Fibroblast of the conjunctiva (primary cell): ENCODE results near the gene STARD10.

ENCODE experiments used
- DNase-seq: peaks from one replicate; pipeline ENCODE4 v3.0.0-alpha.2; 2010; ENCODE audit warnings: low read depth

Gene STARD10

DNA sequence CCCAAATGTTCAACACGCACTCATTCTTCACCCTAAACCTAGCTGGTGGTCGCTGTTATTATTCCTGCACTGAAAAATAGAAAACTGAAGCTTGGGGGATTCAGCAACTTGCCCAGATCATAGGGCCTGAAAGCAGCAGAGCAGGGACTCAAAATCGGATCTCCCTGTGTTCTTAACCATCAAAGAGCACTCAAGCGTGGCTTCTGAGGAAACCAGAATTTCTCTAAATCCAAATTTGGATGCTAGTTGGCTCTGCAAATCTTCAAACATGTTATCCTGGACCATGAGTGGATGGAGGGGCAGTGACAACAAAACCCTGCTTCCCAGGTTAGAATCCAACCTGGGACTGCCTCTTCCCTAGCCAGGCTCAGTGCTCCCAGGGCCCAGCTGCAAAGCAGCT lies 30.0 kb downstream of the STARD10 start:
- DNase-seq = no peak

DNA sequence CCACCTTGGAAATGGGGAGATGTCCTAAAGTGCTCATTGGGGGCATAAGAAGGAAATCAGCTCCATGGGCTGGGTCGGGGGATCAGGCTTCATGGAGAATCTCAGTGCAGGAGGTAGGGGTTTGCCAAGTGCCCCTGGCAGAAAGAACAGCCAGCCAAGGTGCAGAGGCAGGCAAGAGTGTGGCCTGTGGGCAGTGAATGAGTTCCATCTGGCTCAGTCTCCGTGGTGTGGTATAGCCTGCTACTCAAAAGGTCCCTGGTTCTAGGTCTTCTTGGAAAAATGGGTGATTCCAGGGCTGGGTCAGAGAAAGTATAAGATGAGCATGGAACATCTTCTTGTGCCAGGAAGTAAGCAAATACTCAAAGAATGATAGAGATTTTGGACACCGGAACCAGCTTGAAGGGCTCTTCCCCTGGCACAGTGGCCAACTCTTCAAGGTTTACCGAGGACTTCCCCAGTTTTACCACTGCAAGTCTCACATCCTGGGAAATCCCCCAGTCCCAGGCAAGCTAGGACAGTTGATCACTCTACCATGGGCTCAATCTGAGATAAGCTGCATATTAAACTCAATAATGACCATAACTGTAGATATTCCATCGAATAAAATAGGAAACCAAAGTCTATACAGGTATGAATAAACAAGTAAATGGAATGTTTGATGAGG lies 31.1 kb downstream of the STARD10 start:
- no peak for DNase-seq

DNA sequence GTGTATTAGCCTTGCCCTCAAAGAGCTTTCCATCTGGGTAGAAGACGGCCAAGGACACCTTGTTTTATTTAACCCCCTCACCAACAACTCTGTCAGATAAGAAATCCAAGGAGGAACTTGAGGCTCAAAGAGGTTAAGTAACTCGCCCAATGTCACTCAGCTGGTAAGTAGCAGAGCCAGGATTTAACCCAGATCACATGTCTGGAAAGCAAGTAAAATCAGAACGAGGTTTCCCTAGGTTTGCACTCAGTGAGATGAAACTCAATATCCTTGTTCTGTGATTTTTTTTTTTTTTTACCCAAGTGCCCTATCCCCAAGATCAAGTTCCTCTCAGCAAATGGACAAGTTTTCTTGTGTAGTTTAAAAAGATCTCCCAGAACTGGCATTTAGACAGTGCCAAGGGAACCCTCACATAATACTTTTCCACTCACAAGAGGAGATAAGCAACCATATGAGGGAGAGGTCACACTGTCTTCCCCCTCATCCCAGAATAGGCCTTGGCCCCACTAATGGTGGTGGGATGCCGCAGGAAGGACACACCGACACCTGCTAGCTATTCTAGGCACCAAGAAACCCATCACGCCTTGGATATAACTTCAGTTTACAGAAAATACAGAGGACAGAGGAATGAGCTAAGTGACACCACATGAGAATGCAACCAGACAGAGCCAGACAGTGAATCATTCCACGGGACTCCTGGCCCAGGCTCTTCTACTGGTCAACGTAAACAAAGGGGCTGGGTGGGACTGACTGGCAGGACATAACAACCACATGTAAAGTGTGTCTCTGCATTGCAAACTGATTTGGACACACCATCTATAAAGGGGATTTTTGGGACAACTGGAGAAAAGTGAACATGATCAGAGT lies 33.1 kb downstream of the STARD10 start:
- DNase-seq = peak; percentile 18

DNA sequence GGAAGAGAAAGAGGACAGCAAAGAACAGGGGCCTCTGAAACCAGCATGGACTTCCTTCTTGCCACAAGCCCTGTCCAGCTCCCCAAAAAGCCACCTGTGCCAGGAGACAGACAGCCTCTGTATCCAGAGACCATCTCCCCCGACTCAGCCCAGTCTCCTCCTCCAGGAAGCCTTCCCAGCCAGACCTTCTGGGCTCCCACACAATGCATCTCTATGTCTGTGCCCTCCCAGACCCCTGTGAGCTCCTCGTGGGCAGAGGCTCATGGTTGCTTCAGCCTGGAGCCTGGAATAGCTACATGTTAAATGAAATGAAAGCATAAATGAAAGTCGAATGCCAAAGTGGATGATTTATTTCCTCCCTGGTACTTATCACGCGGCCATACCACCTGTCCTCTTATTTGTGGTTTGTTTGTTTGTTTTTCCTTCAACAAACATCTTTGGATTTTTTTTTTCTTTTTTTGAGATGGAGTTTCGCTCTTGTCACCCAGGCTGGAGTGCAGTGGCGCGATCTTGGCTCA lies 34.3 kb downstream of the STARD10 start:
- DNase-seq = no peak

DNA sequence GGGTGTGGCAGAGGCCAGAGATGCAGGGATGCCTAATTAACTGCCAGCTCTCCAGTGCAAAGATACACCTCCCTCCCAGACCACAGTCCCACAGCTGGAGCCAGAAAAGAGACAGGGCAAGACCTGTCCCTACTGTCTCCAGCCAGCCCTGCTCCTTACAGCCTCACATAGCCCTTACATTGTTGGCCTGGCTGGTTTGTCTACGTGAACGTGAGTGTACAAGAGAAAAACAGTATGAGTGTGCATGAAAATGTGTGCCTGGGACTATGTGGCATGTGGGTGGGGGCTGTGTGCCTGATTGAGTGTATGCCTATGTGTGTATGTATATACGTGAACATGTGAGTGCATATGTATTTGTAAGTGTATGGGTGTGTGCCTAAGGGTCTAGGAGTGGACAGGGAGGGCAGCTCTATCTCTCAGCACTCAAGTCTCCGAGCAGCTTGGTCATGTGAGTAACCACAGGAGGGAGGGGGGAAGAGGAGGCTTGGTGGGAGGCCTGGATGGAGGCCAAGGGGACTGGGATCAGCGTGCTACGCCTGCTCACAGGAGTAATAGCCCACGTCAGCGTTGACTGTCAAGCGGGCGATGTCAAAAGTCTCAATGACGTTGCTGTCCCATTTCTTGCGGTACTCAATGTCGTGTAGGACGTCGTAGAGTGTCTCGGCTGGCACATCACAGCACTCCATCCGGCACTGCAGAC lies 35.0 kb downstream of the STARD10 start:
- no peak for DNase-seq

DNA sequence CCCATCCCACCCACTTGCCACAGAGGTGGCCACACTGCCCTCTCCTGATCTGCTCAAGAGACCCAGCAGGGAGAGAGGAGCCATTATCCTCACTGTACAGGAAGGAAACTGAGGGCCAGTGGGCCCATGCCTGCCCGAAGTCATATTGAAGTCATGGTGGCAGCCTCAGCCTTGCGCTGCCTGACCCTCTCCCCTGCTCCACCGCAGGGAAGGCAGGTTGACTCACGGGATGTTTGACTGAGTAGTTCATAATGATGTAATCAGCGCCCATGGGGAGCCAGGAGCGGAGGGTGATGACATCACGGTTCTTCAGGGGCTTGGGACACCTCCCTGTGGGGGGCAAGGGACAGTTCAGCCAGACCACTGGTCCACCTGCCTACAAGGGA lies 35.5 kb downstream of the STARD10 start:
- DNase-seq = no peak

DNA sequence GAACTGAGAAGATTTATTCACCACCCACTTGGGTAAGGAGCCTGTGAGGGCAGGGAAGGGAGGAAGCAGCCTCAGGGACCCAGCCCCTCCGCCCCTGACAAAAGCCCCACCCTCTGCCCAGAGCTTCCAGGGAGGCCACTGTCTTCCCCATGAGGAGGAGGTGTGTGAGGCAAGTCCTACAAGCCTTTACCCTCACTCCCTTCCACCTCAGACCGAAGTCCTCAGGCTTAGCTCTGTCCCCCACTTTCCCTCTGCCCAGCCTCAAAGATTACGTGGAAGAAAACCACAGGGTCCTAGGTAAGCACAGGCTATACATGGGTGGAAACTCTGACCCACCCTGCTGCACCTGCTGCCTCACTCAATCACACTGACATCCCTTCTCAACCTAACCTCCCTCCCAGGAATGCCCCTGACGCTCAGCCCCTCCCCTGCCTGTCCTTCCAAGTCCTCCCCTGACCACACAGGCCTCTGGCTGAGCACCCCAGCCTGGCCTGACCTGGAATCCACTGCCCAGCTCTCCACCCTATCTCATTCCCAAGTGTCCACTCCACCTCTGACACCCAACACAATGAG lies 38.0 kb downstream of the STARD10 start:
- no peak for DNase-seq

DNA sequence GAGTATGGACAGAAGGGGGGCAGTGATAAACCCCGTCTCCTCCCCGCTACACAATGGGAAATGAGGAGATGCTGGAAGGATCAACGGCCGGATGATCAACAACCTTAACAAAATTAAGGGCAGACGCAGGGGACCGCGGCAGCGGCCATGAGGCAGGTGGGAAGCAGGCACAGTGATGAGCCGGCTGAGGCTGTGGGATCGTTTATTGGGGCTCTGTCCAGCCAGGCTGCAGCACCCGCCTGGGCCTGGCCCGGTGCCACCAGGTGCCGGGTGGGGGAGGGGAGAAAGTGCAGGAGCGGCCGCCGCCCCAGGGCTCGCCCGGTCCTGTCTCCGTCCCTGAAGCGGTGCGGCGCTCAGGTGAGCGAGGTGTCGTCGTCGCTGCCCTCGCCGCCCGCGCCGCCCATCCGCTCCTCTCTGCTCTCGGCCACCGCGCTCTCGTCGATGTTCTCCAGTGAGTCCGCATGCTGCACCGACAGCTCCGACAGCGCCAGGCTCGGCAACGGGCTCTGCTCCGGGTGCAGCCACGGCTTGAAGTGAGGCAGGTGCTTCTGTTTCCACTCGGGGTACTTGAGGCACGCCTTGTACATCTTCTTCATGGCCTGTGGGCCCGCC lies 39.2 kb downstream of the STARD10 start:
- no peak for DNase-seq

DNA sequence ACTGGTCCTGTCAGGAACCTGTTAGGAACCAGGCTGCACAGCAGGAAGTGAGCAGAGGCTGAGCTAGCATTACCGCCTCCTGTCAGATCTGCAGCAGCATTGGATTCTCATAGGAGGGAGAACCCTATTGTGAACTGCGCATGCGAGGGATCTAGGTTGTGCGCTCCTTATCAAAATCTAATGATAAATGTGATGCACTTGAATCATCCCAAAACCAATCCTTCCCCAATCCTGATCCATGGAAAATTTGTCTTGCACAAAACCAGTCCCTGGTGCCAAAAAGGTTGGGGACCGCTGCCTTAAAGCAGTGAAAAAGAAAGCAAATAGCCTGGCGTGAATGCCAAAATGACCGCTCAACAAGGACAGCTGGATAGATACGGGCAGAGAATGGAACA lies 39.7 kb downstream of the STARD10 start:
- DNase-seq = no peak

DNA sequence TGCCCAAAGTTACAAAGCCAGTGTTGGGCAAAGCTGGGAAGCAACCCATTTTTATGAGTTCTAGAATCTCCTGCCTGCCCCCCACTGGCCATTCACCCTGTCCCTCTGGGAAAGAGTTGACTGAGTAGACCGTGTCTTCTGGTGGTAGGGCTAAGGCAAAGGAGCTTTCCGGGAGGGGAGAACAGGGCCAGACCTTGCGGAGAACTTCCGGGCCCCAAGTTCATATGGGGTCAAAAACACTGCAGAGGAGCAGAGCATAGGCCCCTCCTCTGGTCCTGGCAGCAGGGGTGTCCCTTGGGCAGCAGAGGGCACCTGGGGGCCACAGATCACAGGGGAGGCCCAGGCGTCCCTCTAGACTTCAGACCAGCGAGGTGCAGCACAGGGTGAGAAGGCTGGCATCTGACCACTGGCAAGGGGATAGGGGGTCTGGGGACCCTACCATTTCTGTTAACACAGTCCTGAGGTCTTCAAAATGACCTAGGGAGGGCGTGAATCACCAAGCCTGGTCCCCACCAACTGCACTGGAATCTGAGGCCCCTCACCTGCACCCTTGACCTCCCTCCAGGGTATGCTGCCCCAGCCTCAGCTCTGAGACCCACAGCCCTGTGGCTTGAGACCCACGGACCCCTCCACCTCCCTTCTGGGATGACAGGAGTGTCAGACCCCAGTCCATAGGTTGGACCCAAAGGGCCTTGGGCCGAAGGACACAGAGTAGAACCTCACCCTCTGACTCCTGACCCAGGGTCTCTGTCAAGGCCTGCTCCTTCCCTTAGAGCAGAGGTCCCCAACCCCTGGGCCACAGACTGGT lies 40.3 kb downstream of the STARD10 start:
- DNase-seq = no peak

DNA sequence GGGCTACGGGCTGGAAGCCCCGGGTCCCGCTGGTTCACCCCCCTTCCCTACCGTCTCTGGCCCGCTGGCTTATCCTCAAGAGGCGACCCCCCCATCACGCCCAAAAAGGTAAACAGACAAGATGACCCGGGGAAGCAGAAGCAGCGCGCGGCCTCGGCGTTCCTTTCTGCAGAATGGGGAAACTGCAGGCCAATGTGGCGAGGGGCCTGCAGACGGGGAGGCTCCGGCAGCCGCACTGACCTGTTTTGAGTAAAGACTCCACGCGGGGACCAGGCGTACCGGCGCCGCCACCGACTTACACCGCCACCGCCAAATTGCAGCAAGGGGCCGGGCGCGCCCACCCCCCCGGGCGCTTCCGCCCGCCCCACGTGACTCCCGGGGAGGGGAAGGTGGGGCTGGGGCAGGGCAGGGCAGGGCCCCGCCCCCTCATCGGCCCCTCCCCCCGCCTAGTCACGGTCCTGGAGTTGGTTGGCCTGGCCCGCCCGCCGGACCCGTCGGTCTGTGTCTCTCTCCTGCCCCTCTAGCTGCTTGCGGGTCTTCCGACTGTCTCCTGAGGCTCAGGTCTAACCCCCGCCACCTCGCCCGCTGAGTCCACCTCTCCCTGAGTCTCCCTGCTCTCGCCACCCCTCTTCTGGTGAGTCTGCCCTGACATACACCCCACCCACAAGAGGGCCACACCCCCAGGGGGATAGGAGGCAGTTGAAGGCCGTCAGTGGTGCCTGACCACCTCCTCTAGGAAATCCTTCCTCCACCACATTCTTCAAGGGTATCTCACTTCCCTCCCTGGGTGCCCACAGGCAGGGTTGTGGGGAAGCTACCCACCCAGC lies 41.5 kb downstream of the STARD10 start, which contains the start of gene ARAP1:
TSS of gene ARAP1 (minus strand) at position 321 of the 827 bp plus-strand sequence. CDS start 25,280 bp downstream, outside the sequence.
- DNase-seq = peak; percentile 30

DNA sequence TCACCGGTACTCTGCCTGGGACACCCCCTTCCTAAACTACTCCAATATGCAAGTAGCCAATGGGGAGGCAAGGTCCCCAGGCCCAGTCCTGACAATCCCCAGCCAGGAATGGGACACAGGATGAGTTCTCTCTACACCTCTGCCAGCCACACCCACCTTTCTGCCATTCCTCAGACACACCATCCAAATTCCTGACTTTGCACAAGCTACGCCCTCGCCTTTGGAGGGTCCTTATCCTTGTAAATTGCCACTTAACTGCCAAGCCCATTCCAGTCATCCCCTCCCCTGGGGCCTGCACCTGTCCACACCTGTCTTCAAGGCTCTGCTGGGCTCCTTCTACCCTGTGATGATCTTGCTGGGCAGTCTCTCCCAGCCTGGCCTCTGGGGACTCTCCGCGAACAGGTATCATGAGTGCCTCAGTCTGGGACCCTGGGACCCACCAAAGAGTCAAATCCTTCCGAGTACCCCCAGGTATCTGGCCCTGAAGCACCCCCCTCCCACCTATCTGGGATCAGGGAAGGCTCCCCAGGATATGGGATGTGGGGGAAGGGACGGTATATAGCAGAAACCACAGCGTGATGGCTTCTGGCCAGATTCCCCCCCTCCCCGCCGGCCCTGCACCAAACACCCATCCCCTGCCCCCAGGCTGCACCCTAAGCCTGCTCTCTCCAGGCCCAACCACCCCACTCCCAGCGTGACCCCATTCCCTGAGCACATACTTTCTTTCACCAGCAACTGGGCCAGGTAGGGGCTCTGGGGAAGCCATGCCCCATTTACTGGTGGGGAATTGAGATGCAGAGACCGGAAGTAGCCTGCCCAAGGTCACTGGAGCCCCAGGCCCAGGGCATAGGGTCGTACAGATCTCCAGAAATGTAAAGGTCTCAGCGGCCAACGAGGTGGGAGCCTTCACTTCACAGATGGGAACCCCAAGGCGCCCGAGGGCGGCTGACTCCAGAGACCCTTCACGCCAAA lies 42.4 kb downstream of the STARD10 start:
- DNase-seq = no peak

DNA sequence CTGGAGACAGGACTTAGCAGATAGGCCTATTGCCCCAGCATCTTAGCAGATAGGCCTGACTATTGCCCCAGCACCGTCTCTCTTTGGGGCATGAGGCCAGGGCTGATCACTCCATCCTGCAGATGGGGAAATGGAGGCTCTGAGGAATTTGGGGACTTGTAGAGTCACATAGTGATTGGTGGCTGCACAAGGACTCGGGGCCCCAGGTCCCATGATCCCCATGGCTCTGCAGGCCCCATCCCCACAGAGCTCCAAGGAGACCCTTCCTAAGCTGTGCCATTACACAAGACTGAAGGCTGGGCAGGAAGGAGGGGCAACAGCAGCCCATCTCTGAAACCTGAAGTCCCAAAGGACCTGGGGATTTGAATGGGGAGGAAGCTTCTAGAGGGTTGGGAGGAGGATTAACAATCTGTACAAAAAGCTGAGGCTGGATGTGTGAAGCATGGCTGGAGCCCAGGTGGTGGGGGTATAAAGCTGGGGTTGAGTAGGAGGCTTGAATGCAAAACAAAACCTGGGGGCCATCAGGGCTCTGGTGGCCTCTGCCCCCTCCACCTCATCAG lies 43.2 kb downstream of the STARD10 start:
- DNase-seq = no peak

DNA sequence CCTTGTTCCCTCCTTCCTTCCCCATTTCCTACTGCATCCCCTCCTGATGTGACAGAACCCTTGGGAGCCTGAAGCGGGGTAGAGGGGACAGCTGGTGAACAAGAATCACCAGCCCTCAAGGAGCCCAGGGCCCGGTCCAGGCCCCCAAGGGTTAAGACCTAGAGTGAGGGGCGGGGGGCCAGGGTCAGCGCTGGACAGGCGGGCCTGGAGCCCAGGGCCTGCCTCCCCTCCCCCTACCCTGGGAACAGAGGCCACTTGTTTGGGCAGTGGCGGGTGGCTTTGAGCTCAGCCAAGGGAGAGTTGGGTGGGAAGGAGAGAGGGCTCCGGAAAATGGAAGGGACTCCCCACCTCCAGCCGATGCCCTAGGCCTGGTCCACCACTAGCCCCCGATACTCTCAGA lies 43.8 kb downstream of the STARD10 start:
- no peak for DNase-seq

DNA sequence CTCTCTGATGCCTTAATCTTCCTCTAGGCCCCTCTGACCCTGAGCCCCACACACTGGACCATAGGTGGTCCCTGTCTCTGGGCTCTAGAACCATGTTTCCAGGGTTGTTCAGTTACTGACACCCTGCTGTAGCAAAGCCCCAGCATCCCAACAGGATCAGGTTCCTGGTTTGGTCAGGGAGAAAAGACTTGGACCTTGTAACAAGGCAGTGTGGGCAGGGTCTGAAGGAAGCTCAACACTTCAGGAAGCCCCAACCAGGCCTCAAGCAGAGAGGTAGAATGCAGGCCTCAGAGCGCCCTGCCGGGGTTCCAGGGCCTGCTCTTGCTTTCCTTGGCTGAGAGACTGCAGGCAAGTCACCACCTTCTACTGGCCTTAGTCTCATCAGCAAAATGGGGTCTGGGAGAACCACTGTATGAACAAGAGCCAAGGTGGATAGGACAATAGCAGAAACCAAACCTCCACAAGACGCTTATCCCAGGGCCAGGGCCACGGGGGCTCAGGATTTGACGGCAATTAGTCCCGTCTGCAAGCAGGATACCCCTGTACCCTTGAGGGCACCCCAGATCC lies 46.5 kb downstream of the STARD10 start:
- no peak for DNase-seq

DNA sequence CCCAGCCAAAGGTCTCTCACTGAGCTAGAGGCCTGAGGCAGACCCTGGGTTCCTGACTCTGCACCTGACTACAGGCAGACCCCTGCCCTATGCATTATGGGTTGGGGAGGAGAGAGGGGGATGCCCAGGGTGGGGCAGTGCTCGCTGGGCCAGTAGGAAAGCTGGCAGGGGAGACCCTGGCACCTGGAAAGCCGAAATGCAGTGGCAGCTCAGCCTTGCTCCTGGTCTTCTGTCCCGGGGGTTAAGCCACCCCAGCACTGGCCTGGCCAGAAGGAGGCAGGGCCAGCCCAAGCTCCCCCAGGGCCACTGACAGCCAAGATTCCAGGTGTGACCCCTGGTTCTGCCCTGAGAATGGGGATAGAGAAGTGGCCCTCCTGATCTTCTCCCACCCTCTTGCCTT lies 47.0 kb downstream of the STARD10 start:
- no peak for DNase-seq

DNA sequence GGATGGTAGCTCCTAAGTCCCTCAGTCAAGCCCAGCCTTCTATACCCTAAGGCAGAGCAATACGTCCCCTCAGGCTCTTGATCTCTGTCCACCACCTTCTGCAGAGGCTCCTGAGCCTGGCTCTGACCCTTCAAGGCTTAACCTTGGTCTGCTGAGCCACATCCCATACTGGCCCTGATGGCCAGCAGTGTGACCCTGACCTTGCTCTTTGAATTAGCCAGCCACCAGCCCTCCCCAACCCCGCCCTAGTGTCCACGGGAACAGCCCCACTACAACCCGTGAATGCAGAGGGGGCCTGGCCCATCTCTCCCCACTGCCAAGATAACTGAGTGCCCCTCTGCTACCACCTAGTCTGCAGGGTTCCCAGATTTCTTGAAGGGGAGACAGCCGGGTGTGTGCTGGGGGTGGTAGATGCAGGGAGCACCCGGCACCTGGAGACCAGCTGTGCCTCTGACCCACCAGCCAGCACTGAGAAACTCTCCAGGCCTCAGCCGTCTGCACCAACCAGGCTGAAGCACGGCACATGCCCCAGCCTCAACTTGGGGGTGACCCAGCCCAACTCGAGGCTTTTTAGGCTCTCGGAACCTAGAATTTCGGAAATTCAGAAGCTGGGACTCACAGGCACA lies 47.8 kb downstream of the STARD10 start:
- DNase-seq = no peak

DNA sequence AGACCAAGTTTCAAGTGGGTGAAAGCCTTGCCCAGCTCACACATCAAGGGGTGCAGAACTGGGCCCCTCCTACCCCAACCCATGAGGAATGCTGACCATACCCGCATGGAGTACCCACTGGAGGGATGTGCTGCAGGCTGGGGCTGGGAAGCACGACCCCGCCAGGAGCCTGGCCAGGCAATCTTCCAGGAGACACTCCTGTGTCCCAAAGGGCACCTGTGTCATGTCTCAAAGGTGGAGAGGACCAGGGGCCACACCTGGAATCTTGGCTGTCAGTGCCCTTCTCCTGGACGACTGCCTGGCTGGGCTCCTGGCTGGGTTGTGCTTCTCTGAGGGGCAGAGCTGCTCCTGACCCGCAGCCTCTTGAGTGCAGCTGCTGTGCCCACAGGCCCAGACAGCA lies 48.3 kb downstream of the STARD10 start:
- no peak for DNase-seq
